Measurements from ENCODE around the gene CDC7.

- TF ChIP-seq CTCF (IDR thresholded peaks at IDR 0.05): no peak
- no peak for TF ChIP-seq ATF6 (CRISPR knock-in tag; IDR thresholded peaks at IDR 0.05)
- no peak for TF ChIP-seq GABPB1 (CRISPR knock-in tag; IDR thresholded peaks at IDR 0.05)
- no peak for TF ChIP-seq NFE2L1 (CRISPR knock-in tag; IDR thresholded peaks at IDR 0.05)
- TF ChIP-seq USF2 (CRISPR knock-in tag; IDR thresholded peaks at IDR 0.05): no peak
- no peak for TF ChIP-seq NFYB (CRISPR knock-in tag; conservative IDR thresholded peaks at IDR 0.05; ENCODE audit: low read depth)
- TF ChIP-seq USF1 (CRISPR knock-in tag; IDR thresholded peaks at IDR 0.05): no peak
- no peak for TF ChIP-seq ZNF317 (CRISPR knock-in tag; IDR thresholded peaks at IDR 0.05; ENCODE audit: borderline replicate concordance, low read depth)
- no peak for TF ChIP-seq MLX (CRISPR knock-in tag; IDR thresholded peaks at IDR 0.05)
Measured at GRCh38 chr1:91540910-91541309, 40.3 kb downstream of the CDC7 start.

All from WTC11 (cell line).